OCI-LY7 (cell line): Measurements from ENCODE around the gene INSC. TPM values are rescaled to one million over a fixed set of nuclear protein-coding genes. Genes with fewer than 3 reads are reported as not detected.

Experiments
- BruUV-seq: library from RNA; stranded (reverse); fragments of 400-500 nt; replicated peaks from 2 replicates; lab custom pipeline; 2021; lab: Mats Ljungman, UMichigan
- CTCF ChIA-PET: fragments of 300-600 bp; sonication (Branson Sonifier 250); formaldehyde crosslinking; loops from one replicate; lab custom pipeline; 2022; ENCODE audit warnings: antibody characterized with exemption; ENCODE audit not compliant: unreplicated experiment; lab: Charles Lee
- POLR2A ChIA-PET: fragments of 300-600 bp; sonication (Branson Sonifier 250); formaldehyde crosslinking; loops from one replicate; lab custom pipeline; 2022; ENCODE audit warnings: antibody characterized with exemption; lab: Charles Lee
- DNase-seq: peaks from one replicate; pipeline ENCODE4 v3.0.0-alpha.2; 2015; ENCODE audit warnings: low spot score
- H2AFZ ChIP-seq: fragments of 200-600 bp; sonication (generic), shearing (Covaris generic); 2 replicates; pipeline ENCODE4 v1.6.1; 2014; ENCODE audit warnings: mild to moderate bottlenecking, antibody characterized with exemption, low read length, moderate library complexity
- H3K27ac ChIP-seq: fragments of 200-600 bp; sonication (generic); 2 replicates; pipeline ENCODE4 v1.5.1; 2014; ENCODE audit warnings: mixed run types, low read depth, mild to moderate bottlenecking, moderate library complexity, low read length, inconsistent platforms; ENCODE audit not compliant: poor library complexity, severe bottlenecking
- H3K36me3 ChIP-seq: fragments of 200-600 bp; sonication (generic); 2 replicates; pipeline ENCODE4 v1.6.1; 2014; ENCODE audit warnings: mild to moderate bottlenecking, antibody characterized with exemption, low read length, moderate library complexity, mixed read lengths; ENCODE audit not compliant: insufficient read depth
- H3K4me1 ChIP-seq: fragments of 200-600 bp; sonication (generic); 2 replicates; pipeline ENCODE4 v1.5.1; 2014; ENCODE audit warnings: mild to moderate bottlenecking, low read length; ENCODE audit not compliant: insufficient read depth, poor library complexity, severe bottlenecking
- H3K4me2 ChIP-seq: fragments of 200-600 bp; sonication (generic); 2 replicates; pipeline ENCODE4 v1.6.1; 2014; ENCODE audit warnings: mild to moderate bottlenecking, low read length
- H3K4me3 ChIP-seq: fragments of 200-600 bp; sonication (generic); 2 replicates; pipeline ENCODE4 v1.5.1; 2014; ENCODE audit warnings: mild to moderate bottlenecking, low read depth, low read length; ENCODE audit not compliant: poor library complexity, severe bottlenecking
- H3K79me2 ChIP-seq: fragments of 200-600 bp; sonication (generic); 2 replicates; pipeline ENCODE4 v1.6.1; 2016; ENCODE audit warnings: low read depth, mild to moderate bottlenecking, low read length, moderate library complexity, mixed read lengths; ENCODE audit not compliant: insufficient read depth
- H3K9me2 ChIP-seq: fragments of 200-600 bp; sonication (generic); 2 replicates; pipeline ENCODE4 v1.6.1; 2016; ENCODE audit warnings: mild to moderate bottlenecking, low read length, mixed read lengths; ENCODE audit not compliant: insufficient read depth
- H3K9me3 ChIP-seq: fragments of 200-600 bp; sonication (generic); 2 replicates; pipeline ENCODE4 v1.6.1; 2014; ENCODE audit warnings: mild to moderate bottlenecking, mixed run types, low read length, mixed read lengths
- H4K20me1 ChIP-seq: fragments of 200-600 bp; sonication (generic); 2 replicates; pipeline ENCODE4 v1.6.1; 2014; ENCODE audit warnings: mild to moderate bottlenecking, antibody characterized with exemption, low read length, moderate library complexity, mixed read lengths; ENCODE audit not compliant: insufficient read depth
- EZH2phosphoT487 ChIP-seq: fragments of 200-600 bp; sonication (generic); IDR thresholded peaks from 2 replicates; pipeline ENCODE4 v1.6.1; 2018; ENCODE audit warnings: low read depth, borderline replicate concordance, mild to moderate bottlenecking, mixed run types, antibody characterized with exemption, low read length, moderate library complexity, mixed read lengths
- intact Hi-C: fragments of 100-400 bp; cut with micrococcal nuclease; formaldehyde crosslinking; loops from one replicate; pipeline ENCODE4 v1.10.0; 2022; ENCODE audit not compliant: unreplicated experiment
- total RNA-seq, 2 experiments: library from RNA; depleted of rRNA in 1 of 2; stranded (reverse); fragments of >200 nt in 1 of 2; shearing (Covaris generic) in 1 of 2; gene quantifications; 2 replicates each; pipeline ENCODE4 v1.2.3, GENCODE V29; 2014 to 2022
- TF ChIP-seq, protein P1 (sequence below): fragments of 200-600 bp; sonication (generic); conservative IDR thresholded peaks from 2 replicates; pipeline ENCODE4 v1.5.1; 2014; ENCODE audit warnings: mild to moderate bottlenecking, antibody characterized with exemption, low read length, moderate library complexity, mixed read lengths

The INSC gene
- total RNA-seq, 2 experiments from 2014 or later = not detected

DNA sequence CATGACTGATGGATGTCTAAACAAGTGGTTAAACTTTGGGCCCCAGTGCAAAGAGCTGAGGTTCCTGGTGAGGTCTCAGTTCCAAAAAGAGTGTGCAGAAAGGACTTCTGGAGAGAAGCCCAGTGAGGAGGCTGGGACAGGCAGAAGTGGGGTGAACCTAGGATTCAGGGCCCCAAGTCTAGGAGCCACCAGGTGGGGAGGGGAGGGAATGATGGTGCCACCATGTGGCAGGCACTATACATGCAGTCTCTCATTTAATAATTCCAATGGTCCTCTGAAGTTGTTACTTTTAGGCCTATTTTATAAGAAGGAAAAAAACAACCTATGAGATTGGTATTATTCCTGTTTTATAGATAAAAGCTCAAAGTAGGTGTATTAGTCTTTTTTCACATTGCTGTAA lies 102.0 kb downstream of the INSC start:
- no peaks in the 10 kb centered on the region for H3K9me3 ChIP-seq
- no TSS peak for BruUV-seq
- no peak overlapping the region for H3K4me2 ChIP-seq
- no peaks in the 10 kb centered on the region for H3K4me1 ChIP-seq
- H3K27ac ChIP-seq = no peak overlapping the region
- no peaks in the 10 kb centered on the region for H3K9me2 ChIP-seq
- no peaks in the 10 kb centered on the region for H3K36me3 ChIP-seq
- H2AFZ ChIP-seq = no peak overlapping the region
- no peak for TF ChIP-seq EZH2phosphoT487
- TF ChIP-seq, protein P1, sequence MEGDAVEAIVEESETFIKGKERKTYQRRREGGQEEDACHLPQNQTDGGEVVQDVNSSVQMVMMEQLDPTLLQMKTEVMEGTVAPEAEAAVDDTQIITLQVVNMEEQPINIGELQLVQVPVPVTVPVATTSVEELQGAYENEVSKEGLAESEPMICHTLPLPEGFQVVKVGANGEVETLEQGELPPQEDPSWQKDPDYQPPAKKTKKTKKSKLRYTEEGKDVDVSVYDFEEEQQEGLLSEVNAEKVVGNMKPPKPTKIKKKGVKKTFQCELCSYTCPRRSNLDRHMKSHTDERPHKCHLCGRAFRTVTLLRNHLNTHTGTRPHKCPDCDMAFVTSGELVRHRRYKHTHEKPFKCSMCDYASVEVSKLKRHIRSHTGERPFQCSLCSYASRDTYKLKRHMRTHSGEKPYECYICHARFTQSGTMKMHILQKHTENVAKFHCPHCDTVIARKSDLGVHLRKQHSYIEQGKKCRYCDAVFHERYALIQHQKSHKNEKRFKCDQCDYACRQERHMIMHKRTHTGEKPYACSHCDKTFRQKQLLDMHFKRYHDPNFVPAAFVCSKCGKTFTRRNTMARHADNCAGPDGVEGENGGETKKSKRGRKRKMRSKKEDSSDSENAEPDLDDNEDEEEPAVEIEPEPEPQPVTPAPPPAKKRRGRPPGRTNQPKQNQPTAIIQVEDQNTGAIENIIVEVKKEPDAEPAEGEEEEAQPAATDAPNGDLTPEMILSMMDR = peak; percentile 78
- H3K4me3 ChIP-seq = no peak overlapping the region
- H3K79me2 ChIP-seq = no peaks in the 10 kb centered on the region
- peak; percentile 7 for DNase-seq
- intact Hi-C loops = no loop called here
- CTCF ChIA-PET = interaction anchor here (1.4 kb wide), 1 partner anchor 309 kb away, joined by 5 read pairs; no protein-coding TSS in a partner anchor
- no peaks in the 10 kb centered on the region for H4K20me1 ChIP-seq
- POLR2A ChIA-PET = no interaction called here

DNA sequence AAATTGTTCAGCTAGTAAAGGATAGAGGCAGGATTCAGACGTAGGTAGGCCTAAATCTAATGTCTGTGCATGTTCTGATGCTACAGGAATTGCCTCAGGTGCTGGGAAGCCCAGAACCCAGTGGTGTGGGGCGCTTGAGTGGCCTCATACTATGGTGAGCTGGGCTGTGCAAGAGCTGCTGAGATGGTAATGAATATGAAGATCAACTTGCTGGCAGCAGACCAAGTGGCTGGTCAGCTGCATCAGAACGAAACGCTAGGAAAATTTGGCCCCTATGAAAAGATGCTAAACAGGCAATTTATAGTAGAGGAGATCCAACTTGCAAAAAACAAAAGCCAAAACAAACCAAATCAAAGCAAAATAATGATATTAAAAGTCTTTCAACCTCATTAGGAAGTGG lies 102.7 kb downstream of the INSC start:
- POLR2A ChIA-PET = no interaction called here
- Histone ChIP-seq H3K4me1 (no peaks in the 10 kb centered on the region), H3K79me2 (no peaks in the 10 kb centered on the region), H2AFZ (no peak overlapping the region), H3K9me2 (no peaks in the 10 kb centered on the region), H3K4me3 (no peak overlapping the region), H3K9me3 (no peaks in the 10 kb centered on the region), H4K20me1 (no peaks in the 10 kb centered on the region), H3K36me3 (no peaks in the 10 kb centered on the region), H3K27ac (no peak overlapping the region), H3K4me2 (no peak overlapping the region)
- intact Hi-C loops = no loop called here
- no peak for DNase-seq
- BruUV-seq = no TSS peak
- CTCF ChIA-PET = interaction anchor here (1.4 kb wide), 1 partner anchor 310 kb away, joined by 5 read pairs; no protein-coding TSS in a partner anchor
- TF ChIP-seq EZH2phosphoT487 = no peak
- TF ChIP-seq, protein P1 = no peak

DNA sequence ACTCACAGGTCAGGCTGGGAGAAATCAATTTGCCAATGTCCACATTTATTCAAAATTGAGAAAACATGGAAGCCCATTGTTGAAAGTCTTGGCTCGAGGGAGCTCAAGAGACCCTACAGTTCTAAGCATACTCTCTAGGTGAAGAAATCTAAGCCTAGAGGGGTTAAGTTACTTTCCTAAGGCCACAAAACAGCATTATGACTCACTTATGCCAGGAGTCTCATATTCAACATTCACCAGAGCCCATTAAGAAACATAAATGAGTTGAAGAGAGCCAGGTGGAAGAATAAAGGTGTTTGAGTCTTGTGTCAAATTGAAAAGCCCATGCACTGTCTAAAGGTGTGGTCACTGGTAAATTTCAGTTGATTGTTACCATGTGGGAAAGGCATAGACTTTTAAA lies 108.1 kb downstream of the INSC start:
- no peak overlapping the region for H2AFZ ChIP-seq
- H3K4me2 ChIP-seq = no peak overlapping the region
- BruUV-seq = no TSS peak
- H3K4me3 ChIP-seq = no peak overlapping the region
- H3K27ac ChIP-seq = no peak overlapping the region
- H3K9me3 ChIP-seq = no peaks in the 10 kb centered on the region
- no peaks in the 10 kb centered on the region for H3K79me2 ChIP-seq
- TF ChIP-seq, protein P1 = no peak
- no peak for TF ChIP-seq EZH2phosphoT487
- H4K20me1 ChIP-seq = no peaks in the 10 kb centered on the region
- intact Hi-C loops = no loop called here
- no peaks in the 10 kb centered on the region for H3K9me2 ChIP-seq
- ChIA-PET CTCF (no interaction called here), POLR2A (no interaction called here)
- H3K4me1 ChIP-seq = no peaks in the 10 kb centered on the region
- no peak for DNase-seq
- no peaks in the 10 kb centered on the region for H3K36me3 ChIP-seq
